Measurements from ENCODE around the gene ACKR3. TPM values are rescaled to one million over a fixed set of nuclear protein-coding genes. Genes with fewer than 3 reads are reported as not detected.

Gene ACKR3
- total RNA-seq, 4 donors from 2014 or later, result 24.9 to 52.9 (median 51.0) TPM

GRCh38 chr2:236601316-236602202 lies 31.9 kb downstream of the ACKR3 start:
- Histone ChIP-seq H3K27me3 (peaks cover 0 to 8% (median 0%) of the 10 kb centered on the region in 4 donors), H3K36me3 (no peaks in the 10 kb centered on the region), H3K27ac (replicated peaks in 1 of 4) (no peak overlapping the region), H3K4me3 (no peak overlapping the region), H3K4me1 (peaks cover 0 to 11% (median 4%) of the 10 kb centered on the region in 4 donors), H3K9me3 (no peaks in the 10 kb centered on the region)
- TF ChIP-seq EP300 (IDR thresholded peaks at IDR 0.05) (no peak), CTCF (IDR thresholded peaks at IDR 0.05) (no peak), POLR2A (IDR thresholded peaks at IDR 0.05; ENCODE audit: low read depth) (no peak), POLR2AphosphoS5 (IDR thresholded peaks at IDR 0.05) (no peak)
- intact Hi-C loops (cut with DNase I), result no loop called here
- WGBS, result 90% methylated on average over 13 of the region's 13 CpGs
- no peak for DNase-seq (ENCODE audit: extremely low spot score)

GRCh38 chr2:236602678-236603077 lies 33.1 kb downstream of the ACKR3 start:
- Histone ChIP-seq H3K27ac (replicated peaks in 1 of 4) (no peak overlapping the region), H3K4me1 (peaks cover 0 to 6% (median 3%) of the 10 kb centered on the region in 4 donors), H3K27me3 (peaks cover 0 to 8% (median 0%) of the 10 kb centered on the region in 4 donors), H3K9me3 (no peaks in the 10 kb centered on the region), H3K36me3 (no peaks in the 10 kb centered on the region), H3K4me3 (no peak overlapping the region)
- DNase-seq (ENCODE audit: extremely low spot score), result no peak
- intact Hi-C loops (cut with DNase I), result no loop called here
- WGBS, result 85% methylated on average over 4 of the region's 4 CpGs
- TF ChIP-seq CTCF (IDR thresholded peaks at IDR 0.05) (no peak), POLR2AphosphoS5 (IDR thresholded peaks at IDR 0.05) (no peak), POLR2A (IDR thresholded peaks at IDR 0.05; ENCODE audit: low read depth) (no peak)

- 90% methylated on average over 15 of the region's 15 CpGs for WGBS
- Histone ChIP-seq H3K4me1 (no peaks in the 10 kb centered on the region), H3K9me3 (no peaks in the 10 kb centered on the region), H3K27me3 (peaks cover 0 to 8% (median 0%) of the 10 kb centered on the region in 4 donors), H3K4me3 (no peak overlapping the region), H3K36me3 (no peaks in the 10 kb centered on the region), H3K27ac (replicated peaks in 1 of 4) (no peak overlapping the region)
- no peak for DNase-seq (ENCODE audit: extremely low spot score)
- intact Hi-C loops (cut with DNase I), result no loop called here
- TF ChIP-seq POLR2AphosphoS5 (IDR thresholded peaks at IDR 0.05) (no peak), CTCF (IDR thresholded peaks at IDR 0.05) (no peak), POLR2A (IDR thresholded peaks at IDR 0.05; ENCODE audit: low read depth) (no peak), EP300 (IDR thresholded peaks at IDR 0.05) (no peak)
Measured at GRCh38 chr2:236603361-236604015, 33.9 kb downstream of the ACKR3 start.

GRCh38 chr2:236604575-236605344 lies 35.1 kb downstream of the ACKR3 start:
- Histone ChIP-seq H3K27ac (replicated peaks in 1 of 4) (no peak overlapping the region), H3K4me3 (no peak overlapping the region), H3K4me1 (no peaks in the 10 kb centered on the region), H3K9me3 (no peaks in the 10 kb centered on the region), H3K27me3 (peaks cover 0 to 8% (median 0%) of the 10 kb centered on the region in 4 donors), H3K36me3 (no peaks in the 10 kb centered on the region)
- TF ChIP-seq POLR2A (IDR thresholded peaks at IDR 0.05; ENCODE audit: low read depth) (no peak), POLR2AphosphoS5 (IDR thresholded peaks at IDR 0.05) (no peak), EP300 (IDR thresholded peaks at IDR 0.05) (no peak), CTCF (IDR thresholded peaks at IDR 0.05) (no peak)
- 79% methylated on average over 20 of the region's 20 CpGs for WGBS
- no peak for DNase-seq (ENCODE audit: extremely low spot score)
- intact Hi-C loops (cut with DNase I), result no loop called here
